HG03139 (cell line): ENCODE data around the gene GALNTL6.
"Not testable (repeated sequence)": the region's sequence is repeated elsewhere in the genome, so short reads cannot be mapped to it uniquely, and the experiment has no call there.

Source experiments
- ATAC-seq: cut with Tn5 transposase; IDR thresholded peaks from one replicate; pipeline ENCODE4 v1.9.1; 2021; ENCODE audit not compliant: unreplicated experiment

The GALNTL6 gene

DNA sequence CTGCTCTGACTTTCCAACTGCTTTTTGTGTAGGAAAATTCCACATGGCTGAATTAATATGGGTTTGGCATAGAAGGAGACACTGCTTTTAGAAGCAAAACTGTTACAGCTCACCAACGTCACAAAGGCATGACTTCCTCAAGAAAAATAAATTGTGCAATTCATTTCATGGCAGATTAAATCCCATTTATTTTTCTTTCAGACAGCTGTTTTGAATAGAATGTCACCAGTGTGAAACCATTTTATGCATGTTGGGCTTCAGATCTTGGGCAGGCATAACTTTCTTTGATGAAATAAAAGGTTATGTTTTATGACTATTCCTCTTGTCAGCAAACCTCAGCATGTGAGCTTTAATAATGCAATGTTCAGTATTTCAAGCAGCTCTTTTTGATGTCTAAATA is 542.8 kb downstream of the GALNTL6 start:
- no peak for ATAC-seq

DNA sequence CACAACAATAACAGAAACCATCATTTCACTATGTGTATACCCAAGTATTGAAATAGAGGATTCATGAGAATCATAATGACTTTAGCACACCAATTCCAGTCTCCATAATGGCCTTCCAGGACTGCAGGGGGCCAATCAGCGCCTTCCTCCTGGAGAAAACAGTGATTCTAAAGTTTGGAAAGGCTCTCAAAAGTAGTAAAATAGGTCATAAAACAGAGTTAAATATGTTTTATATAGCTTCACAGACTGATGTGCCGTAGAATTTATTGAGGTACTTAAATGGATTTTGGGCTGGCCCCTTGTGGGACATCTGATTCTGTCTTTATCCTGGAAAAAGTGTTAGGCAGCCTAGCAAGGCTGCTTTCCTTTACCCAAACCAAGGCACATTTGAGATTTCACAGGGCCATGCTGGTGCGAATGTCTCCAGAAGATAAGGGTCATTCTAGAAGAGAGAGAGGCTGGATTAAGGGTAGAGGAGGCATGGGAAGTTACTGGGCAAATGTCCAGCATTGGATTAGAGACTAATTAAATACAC is 543.9 kb downstream of the GALNTL6 start:
- no peak for ATAC-seq

DNA sequence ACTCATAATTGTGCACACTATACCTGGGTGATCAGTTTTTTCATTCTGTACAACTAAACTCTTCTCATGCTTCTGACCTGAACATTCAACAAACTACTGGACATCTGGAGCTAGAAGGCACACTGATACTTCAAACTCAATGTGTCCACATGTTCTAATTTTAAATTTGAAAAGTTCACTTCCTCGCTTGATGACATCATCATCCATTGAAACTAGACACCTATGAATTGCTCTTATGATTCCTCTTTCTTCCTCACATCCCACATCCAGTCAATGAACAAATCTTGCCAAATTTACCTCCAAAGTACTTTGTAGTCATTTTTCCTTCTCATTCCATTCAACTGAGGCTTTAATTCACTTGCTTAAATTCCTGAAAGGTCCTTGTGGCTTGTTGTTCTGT is 549.4 kb downstream of the GALNTL6 start:
- ATAC-seq = no peak

DNA sequence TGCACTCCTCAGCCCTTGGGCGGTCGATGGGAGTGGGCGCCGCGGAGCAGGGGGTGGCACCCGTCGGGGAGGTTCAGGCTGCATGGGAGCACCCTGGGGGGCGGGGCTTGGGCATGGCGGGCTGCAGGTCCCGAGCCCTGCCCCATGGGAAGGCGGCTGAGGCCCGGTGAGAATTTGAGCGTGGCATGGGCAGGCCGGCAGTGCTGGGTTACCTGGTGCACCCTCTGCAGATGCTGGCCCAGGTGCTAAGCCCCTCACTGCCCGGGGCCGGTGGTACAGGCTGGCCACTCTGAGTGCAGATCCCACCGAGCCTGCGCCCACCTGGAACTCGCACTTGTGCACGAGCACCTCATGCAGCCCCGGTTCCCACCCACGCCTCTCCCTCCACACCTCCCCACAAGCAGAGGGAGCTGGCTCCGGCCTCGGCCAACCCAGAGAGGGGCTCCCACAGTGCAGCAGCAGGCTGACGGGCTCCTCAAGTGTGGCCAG is 556.3 kb downstream of the GALNTL6 start:
- no peak for ATAC-seq

DNA sequence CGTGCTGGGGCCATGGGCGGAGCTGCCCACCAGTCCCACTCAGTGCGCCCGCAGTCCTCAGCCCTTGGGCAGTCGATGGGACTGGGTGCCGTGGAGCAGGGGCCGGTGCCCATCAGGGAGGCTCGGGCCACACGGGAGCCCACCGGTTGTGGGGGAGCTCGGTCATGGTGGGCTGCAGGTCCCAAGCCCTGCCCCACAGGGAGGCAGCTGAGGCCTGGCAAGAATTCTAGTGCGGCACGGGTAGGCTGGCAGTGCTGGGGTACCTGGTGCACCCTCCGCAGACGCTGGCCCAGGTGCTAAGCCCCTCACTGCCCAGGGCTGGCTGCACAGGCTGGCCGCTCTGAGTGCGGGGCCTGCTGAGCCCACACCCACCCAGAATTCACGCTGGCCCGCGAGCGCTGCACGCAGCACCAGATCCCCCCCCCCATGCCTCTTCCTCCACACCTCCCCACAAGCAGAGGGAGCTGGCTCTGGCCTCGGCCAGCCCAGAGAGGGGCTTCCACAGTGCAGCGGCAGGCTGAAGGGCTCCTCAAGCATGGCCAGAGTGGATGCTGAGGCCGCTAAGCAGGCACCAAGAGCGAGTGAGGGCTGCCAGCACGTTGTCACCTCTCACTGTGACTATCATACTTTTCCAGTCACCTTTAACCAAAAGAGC is 564.4 kb downstream of the GALNTL6 start:
- no peak for ATAC-seq

DNA sequence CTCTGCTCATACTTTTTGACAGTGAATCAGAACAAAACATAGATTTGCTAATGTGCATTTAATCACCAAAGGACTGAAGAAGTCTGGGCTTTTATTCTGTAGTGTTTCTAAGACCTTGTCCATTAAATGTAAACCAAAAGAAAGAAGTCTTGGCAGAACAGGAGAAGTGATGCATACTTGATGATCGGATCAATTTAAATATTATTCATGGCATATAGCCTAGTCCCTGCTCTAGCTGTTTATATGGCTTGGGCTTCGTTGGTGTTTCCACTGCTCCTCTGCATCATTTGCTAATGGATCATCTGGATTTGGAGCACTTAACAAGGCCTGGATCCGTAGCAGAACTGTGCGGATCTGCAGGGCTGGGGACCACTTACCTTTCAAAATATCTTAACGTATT is 566.6 kb downstream of the GALNTL6 start:
- ATAC-seq = no peak

DNA sequence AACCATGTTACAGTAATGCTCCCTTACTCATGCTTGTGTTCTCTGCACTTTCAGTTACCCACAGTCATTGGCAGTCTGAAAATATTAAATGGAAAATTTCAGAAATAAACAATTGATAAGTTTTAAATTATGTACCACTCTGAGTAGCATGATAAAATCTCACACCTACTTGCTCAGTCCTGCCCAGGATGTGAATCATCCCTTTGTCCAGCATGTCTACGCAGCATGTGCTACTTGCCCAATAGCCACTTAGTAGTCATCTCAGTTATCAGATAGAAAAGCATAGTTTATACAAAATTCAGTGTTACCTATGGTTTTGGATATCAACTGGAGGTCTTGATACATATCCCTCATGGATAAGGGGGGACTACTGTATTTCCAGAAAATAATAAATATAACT is 577.1 kb downstream of the GALNTL6 start:
- no peak for ATAC-seq

DNA sequence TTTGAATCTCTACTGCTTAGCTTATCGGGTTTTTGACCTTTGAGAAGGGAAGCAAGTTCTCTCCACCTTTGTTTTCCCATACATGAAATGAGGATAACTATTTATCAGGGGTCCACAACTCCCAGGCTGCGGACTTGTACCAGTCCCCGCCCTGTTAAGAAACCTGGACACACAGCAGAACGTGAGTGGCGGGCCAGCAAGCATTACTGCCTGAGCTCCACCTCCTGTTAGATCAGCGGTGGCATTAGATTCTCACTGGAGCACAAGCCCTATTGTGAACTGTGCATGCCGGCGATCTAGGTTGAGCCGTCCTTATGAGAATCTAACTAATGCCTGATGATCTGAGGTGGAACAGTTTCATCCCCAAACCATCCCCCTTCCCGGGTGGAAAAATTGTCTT is 579.5 kb downstream of the GALNTL6 start:
- no peak for ATAC-seq

DNA sequence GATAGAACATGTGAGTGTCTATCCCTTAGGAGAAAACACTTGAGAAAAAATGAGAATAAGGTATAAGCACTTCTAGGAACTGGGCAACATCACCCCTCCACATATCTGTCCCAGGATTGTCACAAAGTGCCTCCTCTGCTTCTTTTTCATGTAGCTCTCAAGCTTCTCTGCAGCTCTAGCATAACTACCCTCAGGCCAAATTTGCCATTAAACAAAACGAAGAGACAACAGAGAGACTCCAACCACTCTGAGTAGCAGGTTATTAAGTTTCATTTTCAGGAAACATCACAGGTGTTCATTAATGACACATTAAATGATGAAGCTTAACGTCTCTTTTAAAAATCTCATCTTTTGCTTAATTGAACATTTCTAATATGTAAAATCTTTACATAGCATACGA is 580.0 kb downstream of the GALNTL6 start:
- ATAC-seq = no peak

DNA sequence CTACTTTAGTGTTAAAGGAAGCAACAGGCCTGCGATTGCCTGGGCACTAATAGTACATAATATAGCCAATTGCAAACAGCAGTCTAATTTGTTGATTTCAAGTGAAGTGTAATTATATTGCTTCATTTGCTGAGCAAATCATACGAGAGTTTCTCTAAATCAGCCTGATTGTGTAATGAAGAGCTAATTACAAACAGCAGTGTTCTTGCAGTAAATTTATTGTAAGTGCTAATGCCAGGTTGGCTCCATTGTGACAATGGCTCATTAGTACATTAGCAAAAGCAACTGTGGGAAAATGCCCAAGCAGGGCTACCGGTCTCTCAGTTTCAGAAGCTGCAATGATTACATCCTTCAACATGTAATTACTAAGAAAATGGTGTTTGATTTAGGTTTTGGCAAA is 591.5 kb downstream of the GALNTL6 start:
- ATAC-seq = no peak

DNA sequence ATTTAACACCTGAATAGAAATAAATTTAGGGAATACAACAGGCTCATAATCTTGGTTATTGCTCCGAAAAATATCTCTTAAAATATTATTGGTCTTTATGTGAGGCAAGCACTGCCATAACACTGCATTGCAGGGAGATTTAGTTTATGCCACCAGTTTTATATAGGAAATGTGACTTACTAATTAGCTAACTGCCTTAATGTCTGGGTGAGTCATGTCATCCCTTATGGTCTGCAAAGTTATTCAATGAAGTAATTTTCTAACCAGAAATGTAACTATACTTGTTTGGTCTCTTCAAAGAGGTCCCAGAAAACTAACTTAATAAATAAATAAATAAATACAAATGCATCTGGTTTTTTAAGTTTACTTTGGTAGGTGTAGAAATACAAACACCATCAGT is 597.2 kb downstream of the GALNTL6 start:
- ATAC-seq = no peak

DNA sequence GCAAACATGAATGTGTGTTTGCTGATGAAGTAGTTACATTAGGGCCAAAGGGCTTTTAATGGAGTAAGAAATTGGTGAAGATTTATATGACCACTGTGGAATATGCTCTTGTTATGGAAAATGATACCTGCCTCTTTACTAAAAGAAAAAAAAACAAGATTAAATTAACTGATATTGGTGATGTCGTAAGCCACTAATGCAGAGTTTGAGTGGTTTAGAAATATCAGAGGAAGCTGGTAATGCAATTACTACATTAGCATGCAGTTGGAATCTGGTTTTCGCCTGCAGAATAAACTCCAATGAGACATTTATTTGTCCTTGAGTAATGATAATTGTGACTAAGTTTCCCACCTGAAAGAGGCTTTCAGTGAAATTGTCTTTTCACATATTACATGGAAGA is 597.9 kb downstream of the GALNTL6 start:
- no peak for ATAC-seq

DNA sequence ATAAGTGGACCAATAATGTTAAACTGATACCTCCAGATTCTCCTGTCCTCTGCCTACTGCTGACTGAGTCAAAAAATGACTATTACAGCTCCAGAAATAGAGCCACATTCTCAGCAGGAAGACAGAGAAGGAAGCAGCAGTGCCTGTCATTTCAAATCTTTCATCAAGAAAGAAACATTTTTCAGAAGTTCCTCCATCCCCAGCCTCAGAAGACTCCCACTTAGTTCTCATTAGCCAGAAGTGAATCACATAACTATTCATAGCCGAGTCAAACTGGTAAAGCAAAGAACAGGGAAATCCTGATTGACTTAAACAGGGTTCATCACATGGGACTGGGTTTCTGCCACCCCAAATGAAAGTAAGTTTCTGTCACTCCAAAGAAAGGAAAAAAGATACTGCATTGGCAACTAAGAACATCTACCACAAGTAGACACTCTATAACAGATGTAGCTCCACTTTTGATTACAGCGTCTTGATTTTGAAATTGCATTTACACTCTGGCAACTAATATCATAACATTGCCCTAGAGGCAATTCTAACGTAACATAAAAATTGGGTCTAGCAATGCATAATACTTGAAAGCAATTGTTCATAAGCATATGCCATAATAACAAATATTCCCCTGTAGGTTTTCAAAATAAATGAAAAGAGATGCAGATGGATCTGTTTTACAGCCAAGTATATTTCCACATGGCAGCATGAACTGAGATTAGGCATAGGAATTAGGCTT is 599.8 kb downstream of the GALNTL6 start:
- no peak for ATAC-seq

DNA sequence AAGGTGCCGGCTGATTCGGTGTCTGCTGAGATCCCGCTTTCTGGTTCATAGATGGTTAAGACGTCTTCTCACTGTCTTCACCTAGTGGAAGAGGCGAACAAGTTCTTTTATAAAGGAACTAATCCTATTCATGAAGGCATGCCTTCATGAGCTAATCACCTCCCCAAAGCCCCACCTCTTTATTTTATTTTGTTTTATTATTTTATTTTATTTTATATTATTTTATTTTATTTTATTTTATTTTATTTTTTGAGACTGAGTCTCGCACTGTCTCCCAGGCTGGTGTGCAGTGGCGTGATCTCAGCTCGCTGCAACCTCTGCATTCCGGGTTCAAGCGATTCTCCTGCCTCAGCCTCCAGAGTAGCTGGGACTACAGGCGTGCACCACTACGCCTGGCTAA is 615.8 kb downstream of the GALNTL6 start:
- not testable (repeated sequence) for ATAC-seq

DNA sequence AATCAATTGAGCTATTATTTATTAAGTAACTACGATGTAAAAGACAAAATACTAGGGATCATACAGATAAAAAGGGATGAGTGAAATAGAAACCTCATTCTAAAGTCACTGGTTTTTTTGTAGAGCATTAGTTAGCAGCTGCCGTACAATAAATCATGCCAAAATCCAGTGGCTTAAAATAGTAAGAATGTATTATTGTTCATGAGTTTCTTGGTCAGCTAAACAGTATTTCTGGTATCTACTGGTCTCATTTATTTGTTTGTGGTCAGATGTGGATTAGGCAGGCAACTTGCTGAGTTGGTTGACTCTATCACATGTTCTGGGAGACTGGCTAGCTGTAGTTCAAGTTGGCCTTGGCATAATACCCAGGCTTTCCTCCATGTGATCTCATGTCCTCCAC is 667.3 kb downstream of the GALNTL6 start:
- no peak for ATAC-seq

DNA sequence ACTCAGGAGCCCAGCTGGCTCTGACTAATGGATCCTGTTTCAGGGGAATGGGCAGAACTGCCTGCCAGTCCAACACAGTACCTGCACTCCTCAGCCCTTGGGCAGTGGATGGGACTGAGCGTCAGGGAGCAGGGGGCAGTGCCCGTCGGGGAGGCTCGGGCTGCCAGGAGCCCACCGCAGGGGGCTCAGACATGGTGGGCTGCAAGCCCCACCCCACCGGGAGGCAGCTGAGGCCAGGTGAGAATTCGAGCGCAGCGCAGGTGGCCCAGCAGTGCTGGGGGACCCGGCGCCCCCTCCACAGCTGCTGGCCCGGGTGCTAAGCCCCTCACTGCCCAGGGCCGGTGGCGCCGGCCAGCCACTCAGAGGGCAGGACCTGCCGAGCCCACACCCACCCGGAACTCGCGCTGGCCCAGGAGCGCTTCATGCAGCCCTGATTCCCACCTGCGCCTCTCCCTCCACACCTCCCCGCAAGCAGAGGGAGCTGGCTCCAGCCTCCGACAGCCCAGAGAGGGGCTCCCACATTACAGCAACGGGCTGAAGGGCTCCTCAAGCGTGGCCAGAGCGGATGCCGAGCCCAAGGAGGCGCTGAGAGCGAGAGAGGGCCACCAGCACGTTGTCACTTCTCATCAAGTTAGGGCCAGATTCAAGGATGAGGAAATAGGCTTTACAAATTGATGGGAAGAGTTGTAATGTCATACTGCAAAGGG is 668.8 kb downstream of the GALNTL6 start:
- no peak for ATAC-seq

DNA sequence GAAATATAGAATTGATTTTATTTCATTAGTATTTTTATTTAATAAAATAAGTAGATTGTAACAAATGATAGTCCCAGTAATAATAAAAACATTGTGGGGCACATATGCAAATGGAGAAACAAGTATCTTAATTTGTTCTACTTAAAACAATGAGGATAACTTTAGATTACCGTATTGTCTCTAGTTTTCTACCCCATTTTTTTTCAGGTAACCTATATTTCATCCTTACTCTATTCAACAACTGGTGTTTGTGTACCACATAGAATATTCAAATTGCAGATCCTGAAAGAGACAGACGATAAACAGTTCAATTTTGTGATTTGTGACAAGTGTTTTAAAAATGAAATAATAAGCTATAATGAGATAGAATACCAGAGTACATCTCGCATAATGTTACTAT is 671.8 kb downstream of the GALNTL6 start:
- ATAC-seq = no peak

DNA sequence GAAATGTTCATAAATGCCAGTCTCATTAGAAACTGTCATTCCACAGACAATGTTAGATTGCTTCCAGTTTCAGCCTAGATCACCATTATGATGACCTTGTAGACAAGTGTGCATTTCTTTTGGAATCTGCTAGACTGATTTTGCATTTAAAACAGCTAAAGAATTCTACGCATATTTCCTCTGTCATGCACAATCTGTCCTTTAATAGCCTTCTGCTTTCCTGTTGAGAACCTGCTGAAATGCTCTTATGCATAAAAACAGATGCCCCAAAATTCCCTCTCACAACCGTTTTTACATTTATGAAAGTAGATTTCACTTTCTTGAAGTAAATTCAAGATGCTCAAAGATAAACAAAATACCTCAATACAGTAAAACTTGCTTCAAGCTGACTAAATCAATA is 673.3 kb downstream of the GALNTL6 start:
- no peak for ATAC-seq

DNA sequence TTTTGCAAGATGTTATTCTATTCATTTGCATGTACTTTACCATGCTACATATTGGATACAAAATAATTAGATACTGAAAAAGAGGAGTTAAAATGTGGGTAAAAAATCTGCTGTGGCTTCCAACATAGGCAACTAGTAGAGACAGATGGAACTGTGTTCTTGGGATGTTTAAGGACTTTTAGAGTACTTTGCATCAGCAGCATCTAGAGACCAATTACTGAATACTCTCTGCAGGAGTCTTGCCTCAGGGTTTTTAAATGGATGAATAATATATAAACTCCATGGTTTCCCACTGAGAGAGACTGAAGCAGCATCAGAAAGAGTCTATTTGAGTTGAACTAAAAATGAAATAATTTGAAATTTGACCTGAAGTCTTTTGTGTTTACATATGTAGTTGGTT is 676.7 kb downstream of the GALNTL6 start:
- ATAC-seq = no peak

DNA sequence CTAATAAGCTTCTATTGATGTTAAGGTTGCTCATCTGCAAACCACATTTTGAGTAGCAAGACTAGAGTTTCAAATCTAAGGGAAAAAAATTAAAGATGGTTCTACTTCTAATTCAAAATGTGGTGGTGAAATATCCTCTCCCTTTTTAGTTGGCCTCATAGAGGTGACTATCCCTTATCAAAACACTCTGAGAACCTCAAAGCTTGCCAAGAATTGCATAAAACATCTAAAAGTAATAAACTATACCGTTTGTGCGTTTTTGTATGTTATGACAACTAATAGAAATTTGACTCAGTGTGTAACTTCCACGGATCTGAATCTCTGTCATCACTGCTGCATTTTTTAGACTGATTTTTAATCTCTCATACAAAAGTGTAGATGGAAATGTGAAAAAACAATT is 682.6 kb downstream of the GALNTL6 start:
- ATAC-seq = no peak

DNA sequence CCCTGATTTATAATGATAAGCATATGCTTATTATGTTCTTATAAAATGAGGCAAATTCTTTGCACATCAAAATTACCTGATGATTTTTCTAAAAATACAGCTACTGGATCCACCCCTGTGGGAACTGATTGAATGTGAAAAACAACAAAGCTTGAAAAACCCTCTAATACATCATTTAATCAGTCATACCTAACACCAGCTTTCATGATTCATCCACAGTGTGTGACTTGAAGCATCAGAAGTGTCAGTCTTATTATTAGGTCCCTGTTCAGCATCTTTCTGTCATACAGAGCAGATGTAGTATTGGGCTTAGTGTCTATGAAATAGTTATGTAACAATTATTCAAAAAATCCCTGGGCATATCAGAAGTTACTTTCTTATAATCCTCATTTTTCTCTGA is 684.1 kb downstream of the GALNTL6 start:
- no peak for ATAC-seq

DNA sequence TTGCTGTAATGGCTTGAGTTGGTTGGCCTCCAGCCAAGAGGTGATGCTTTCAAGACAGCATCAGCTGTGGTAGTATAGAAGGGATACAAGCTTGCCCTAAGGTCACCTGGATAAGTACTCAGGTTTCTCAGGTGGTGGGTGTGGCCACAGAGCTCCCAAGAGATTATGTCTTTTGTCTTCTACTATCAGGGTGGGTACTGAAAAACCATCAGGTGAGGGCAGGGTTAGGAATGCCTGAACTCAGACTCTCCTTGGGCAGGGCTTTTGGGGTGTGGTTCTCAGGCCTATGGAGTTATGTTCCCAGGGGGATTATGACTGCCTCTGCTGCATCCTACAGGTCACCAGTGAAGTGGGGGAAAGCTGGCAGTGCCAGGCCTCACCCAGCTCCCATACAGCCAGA is 700.8 kb downstream of the GALNTL6 start:
- ATAC-seq = no peak
